ENCODE data around the gene FAM234A. TPM values are rescaled to one million over a fixed set of nuclear protein-coding genes. Genes with fewer than 3 reads are reported as not detected.
A peak's percentile ranks its signal among the peaks of the same experiment; 100 is the strongest.
"Not testable (repeated sequence)": the region's sequence is repeated elsewhere in the genome, so short reads cannot be mapped to it uniquely, and the experiment has no call there.

The FAM234A gene
- total RNA-seq, 1 donor from 2014 or later: 11.3 TPM

DNA sequence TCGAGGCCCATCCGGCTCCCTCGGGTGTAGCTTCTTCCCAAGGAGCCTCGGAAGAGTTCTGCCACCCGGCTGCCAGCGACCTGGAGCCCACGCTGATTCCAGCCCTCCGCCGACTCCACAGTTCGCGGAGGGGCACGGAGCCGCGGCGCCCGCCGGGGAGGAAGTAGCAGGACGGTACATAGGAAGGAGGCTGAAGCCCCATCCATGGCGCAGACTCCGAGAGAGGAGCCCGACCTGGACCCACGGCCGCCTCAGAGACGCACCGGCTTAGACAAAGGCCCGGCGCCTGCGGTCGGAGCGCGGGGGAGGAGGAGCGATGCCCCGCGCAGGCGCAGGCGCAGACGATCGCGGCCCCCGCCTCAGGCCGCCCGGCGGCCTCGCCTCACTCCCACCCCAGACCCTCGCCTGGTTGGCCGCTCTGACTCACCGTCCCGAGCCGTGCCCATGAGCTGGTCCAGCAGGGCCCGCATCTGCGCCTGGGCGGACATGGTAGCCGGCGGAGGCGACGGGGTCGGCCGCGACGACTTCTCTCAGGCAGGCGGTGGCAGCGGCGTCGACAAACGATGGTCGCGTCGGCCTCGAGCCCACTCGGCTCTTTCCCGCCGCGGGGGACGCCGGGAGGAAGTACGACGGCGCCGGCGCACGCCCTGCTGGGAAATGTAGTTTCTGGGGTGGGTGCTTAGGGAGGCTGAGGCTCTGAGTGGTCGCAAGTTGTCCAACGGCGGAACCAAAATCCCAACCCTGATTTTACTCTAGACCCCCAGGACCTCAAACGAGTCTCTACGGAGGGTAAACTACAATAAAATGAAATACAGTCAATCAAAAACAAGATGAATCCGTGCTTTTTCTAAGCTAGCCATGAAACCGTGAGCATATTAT lies 5.5 kb upstream of the FAM234A start, which contains the start of gene LUC7L:
TSS of gene LUC7L (minus strand) at position 598 of the 879 bp plus-strand sequence. CDS start at position 488, 110 bp downstream.
- DNase-seq (ENCODE audit: low read depth): peak; percentile 68
- no peak for FAIRE-seq
- no peaks in the 10 kb centered on the region for H3K27me3 ChIP-seq (ENCODE audit: control insufficient read depth, insufficient read depth, low read length)
- peak within 1 kb of the TSS; percentile 75 for H3K4me3 ChIP-seq (ENCODE audit: low read depth, low read length)
- TF ChIP-seq, protein P1, sequence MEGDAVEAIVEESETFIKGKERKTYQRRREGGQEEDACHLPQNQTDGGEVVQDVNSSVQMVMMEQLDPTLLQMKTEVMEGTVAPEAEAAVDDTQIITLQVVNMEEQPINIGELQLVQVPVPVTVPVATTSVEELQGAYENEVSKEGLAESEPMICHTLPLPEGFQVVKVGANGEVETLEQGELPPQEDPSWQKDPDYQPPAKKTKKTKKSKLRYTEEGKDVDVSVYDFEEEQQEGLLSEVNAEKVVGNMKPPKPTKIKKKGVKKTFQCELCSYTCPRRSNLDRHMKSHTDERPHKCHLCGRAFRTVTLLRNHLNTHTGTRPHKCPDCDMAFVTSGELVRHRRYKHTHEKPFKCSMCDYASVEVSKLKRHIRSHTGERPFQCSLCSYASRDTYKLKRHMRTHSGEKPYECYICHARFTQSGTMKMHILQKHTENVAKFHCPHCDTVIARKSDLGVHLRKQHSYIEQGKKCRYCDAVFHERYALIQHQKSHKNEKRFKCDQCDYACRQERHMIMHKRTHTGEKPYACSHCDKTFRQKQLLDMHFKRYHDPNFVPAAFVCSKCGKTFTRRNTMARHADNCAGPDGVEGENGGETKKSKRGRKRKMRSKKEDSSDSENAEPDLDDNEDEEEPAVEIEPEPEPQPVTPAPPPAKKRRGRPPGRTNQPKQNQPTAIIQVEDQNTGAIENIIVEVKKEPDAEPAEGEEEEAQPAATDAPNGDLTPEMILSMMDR (IDR thresholded peaks at IDR 0.05; ENCODE audit: insufficient read depth, low read length, severe bottlenecking): no peak
- H3K36me3 ChIP-seq (ENCODE audit: control insufficient read depth, insufficient read depth, low read length): peaks cover 7% of the 10 kb centered on the region

DNA sequence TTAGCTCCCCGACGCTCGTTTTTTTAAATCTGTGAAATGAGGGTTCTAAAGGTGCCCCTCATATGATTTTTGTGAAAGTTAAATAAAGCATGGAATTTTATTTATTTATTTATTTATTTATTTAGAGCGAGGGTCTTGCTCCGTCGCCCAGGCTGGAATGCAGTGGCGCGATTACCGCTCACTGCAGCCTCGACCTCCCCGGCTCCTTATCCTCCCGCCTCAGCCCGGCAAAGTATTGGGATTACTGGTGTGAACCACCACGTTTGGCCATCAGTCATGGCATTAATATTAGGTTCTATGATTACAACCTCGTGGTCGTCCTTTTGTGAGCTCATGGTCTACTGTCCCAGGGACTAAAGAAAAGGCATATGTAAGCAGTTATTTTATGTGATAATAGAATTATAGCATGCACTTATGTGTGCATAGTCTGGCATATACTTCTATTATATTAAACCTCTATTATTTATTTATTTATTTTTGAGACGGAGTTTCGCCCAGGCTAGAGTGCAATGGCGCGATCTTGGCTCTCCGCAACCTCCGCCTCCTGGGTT lies 4.8 kb upstream of the FAM234A start:
- Histone ChIP-seq H3K4me3 (ENCODE audit: low read depth, low read length) (peak overlapping the region; percentile 75), H3K27me3 (ENCODE audit: control insufficient read depth, insufficient read depth, low read length) (no peaks in the 10 kb centered on the region), H3K36me3 (ENCODE audit: control insufficient read depth, insufficient read depth, low read length) (peaks cover 7% of the 10 kb centered on the region)
- FAIRE-seq (no peak), DNase-seq (ENCODE audit: low read depth) (no peak)
- TF ChIP-seq, protein P1 (IDR thresholded peaks at IDR 0.05; ENCODE audit: insufficient read depth, low read length, severe bottlenecking): no peak

DNA sequence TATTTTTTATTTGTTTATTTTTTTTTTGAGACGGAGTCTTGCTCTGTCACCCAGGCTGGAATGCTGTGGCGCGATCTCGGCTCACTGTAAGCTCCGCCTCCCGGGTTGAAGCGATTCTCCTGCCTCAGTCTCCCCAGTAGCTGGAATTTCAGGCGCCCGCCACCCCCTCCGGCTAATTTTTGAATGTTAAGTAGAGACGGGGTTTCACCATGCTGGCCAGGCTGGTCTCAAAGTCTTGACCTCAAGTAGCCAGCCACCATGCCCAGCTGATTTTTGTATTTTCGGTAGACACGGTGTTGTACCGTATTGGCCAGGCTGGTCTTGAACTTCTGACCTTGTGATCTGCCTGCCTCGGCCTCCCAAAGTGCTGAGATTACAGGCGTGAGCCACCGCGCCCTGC lies 4.3 kb upstream of the FAM234A start:
- not testable (repeated sequence) for H3K4me3 ChIP-seq (ENCODE audit: low read depth, low read length); FAIRE-seq; H3K27me3 ChIP-seq (ENCODE audit: control insufficient read depth, insufficient read depth, low read length); DNase-seq (ENCODE audit: low read depth); H3K36me3 ChIP-seq (ENCODE audit: control insufficient read depth, insufficient read depth, low read length)

DNA sequence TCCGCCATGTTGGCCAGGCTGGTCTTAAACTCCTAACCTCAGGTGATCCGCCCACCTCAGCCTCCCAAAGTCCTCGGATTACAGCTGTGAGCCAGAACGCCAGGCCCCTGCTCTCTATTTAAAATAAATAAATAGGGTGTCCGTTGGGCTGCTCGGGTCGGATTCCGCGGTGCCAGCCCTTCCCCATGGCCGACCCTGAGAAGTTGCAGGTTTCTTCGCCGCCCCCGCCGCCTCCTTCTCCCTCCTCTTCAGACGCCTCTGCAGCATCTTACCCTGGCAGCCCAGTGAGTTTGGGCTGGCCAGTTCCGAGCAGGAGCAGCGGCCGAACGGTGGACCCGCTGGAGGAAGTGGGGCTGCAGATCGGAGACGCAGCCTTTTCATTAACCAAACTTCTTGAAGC lies 3.7 kb upstream of the FAM234A start:
- H3K36me3 ChIP-seq (ENCODE audit: control insufficient read depth, insufficient read depth, low read length): peaks cover 3% of the 10 kb centered on the region
- no peaks in the 10 kb centered on the region for H3K27me3 ChIP-seq (ENCODE audit: control insufficient read depth, insufficient read depth, low read length)
- H3K4me3 ChIP-seq (ENCODE audit: low read depth, low read length): no peak overlapping the region
- FAIRE-seq: no peak
- DNase-seq (ENCODE audit: low read depth): no peak
- TF ChIP-seq, protein P1 (IDR thresholded peaks at IDR 0.05; ENCODE audit: insufficient read depth, low read length, severe bottlenecking): no peak

DNA sequence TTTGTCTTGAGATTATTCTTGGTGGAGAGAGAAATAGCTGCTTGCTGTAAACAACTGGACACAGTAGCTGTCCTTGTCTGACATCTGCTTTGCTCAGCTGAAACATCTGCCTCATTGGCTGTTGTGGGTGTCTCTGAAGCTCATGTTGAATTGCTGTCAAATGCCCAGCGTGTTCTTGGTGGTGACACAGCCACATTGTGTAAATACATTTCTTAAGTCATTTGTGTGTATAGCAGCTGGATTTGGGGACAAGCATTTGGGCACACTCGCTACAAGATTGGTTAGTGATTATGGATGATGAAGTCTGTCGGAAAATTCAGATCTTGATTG lies 5.3 kb downstream of the FAM234A start:
- Histone ChIP-seq H3K27me3 (ENCODE audit: control insufficient read depth, insufficient read depth, low read length) (no peaks in the 10 kb centered on the region), H3K36me3 (ENCODE audit: control insufficient read depth, insufficient read depth, low read length) (no peaks in the 10 kb centered on the region), H3K4me3 (ENCODE audit: low read depth, low read length) (no peak overlapping the region)
- TF ChIP-seq, protein P1 (IDR thresholded peaks at IDR 0.05; ENCODE audit: insufficient read depth, low read length, severe bottlenecking): no peak
- DNase-seq (ENCODE audit: low read depth) (no peak), FAIRE-seq (peak; percentile 23)

DNA sequence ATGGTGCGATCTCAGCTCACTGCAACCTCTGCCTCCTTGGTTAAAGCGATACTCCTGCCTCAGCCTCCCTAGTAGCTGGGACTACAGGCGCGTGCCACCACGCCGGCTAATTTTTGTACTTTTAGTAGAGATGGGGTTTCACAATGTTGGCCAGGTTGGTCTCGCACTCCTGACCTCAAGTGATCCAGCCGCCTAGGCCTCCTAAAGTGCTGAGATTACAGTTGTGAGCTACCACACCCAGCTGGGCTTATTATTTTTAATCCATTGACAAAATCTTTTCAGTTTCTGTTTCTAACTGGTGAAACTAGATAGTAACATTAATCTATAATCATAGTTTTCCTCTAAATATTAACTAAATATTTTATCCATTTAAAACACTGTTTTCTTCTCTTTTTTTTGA lies 5.9 kb downstream of the FAM234A start:
- no peaks in the 10 kb centered on the region for H3K27me3 ChIP-seq (ENCODE audit: control insufficient read depth, insufficient read depth, low read length)
- H3K4me3 ChIP-seq (ENCODE audit: low read depth, low read length): no peak overlapping the region
- FAIRE-seq (no peak), DNase-seq (ENCODE audit: low read depth) (no peak)
- TF ChIP-seq, protein P1 (IDR thresholded peaks at IDR 0.05; ENCODE audit: insufficient read depth, low read length, severe bottlenecking): no peak
- H3K36me3 ChIP-seq (ENCODE audit: control insufficient read depth, insufficient read depth, low read length): no peaks in the 10 kb centered on the region
